ENCODE results near the gene DHCR24.

The DHCR24 gene

DNA sequence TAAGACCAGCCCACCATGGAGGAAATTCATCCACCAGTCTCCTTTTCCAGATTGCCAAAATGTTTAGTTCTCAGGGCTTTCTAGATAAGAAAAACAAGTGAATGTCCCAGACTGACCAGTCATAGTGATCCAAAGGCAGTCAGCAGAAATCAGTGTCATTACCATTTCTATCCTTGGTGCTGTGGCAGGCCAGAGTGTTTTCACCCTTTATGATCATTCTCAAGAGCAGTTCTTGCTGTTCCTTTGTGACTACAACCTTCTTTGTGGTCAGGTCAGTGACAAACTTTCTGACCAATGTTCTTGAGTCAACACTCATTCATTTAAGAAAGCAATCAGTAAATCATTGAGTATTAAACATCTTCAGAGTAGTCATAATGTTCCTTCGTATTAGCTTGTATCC is 7.3 kb upstream of the DHCR24 start:
- no CpG with 5 or more reads among the region's 1 CpG for WGBS (ENCODE audit: extremely low coverage, insufficient coverage, low lambda C conversion rate)

DNA sequence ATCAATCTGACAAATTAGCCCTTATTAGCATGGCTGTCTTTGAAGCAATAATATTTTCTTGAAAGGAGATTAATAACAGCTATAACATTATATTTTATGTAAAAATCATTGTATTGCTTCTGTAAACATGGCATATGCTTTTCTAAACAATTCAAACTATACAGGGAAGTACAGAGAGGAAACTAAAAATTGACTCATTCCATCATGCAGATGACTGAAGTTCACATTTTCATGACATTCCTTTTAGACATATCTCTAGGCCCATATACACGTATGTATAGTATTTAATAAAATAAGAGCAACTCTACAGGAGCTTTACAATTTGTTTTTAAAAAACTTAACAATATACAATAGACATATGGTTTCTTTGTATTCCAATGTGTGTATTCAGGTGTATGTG is 5.6 kb upstream of the DHCR24 start:
- Histone ChIP-seq H2BK120ac (ENCODE audit: low read depth, low read length) (no peak overlapping the region), H3K9ac (ENCODE audit: low read length) (no peak overlapping the region), H3K79me2 (ENCODE audit: control insufficient read depth, insufficient read depth, low read length) (no peaks in the 10 kb centered on the region), H3K79me1 (ENCODE audit: low read length) (no peaks in the 10 kb centered on the region), H2AK5ac (ENCODE audit: low read length) (no peak overlapping the region), H3K27me3 (ENCODE audit: insufficient read depth, low read length, poor library complexity) (no peaks in the 10 kb centered on the region), H2BK15ac (replicated peaks; ENCODE audit: low read depth) (no peak overlapping the region), H3K4me1 (ENCODE audit: control insufficient read depth, low read depth, low read length) (peaks cover 4% of the 10 kb centered on the region), H2BK5ac (ENCODE audit: low read length) (no peak overlapping the region), H3K36me3 (ENCODE audit: control insufficient read depth, insufficient read depth, low read length) (no peaks in the 10 kb centered on the region), H3K23ac (ENCODE audit: low read length) (no peak overlapping the region), H3K27ac (ENCODE audit: low read depth, low read length) (no peak overlapping the region), H3K18ac (ENCODE audit: low read length) (no peak overlapping the region), H3K4me2 (ENCODE audit: low read length) (no peak overlapping the region), H4K8ac (ENCODE audit: low read depth, low read length) (no peak overlapping the region), H3K56ac (ENCODE audit: low read length) (no peak overlapping the region), H3K4me3 (ENCODE audit: low read length) (no peak overlapping the region), H4K5ac (ENCODE audit: low read length) (no peak overlapping the region), H3K4ac (ENCODE audit: low read depth, low read length) (no peak overlapping the region)
- no CpG with 5 or more reads among the region's 1 CpG for WGBS (ENCODE audit: extremely low coverage, insufficient coverage, low lambda C conversion rate)
- no peak for DNase-seq

More for the DNA sequence above, 7.3 kb upstream of the DHCR24 start:
- no peaks in the 10 kb centered on the region for H3K36me3 ChIP-seq (ENCODE audit: control insufficient read depth, insufficient read depth, low read length)
- no peak overlapping the region for H3K23ac ChIP-seq (ENCODE audit: low read length)
- H3K79me1 ChIP-seq (ENCODE audit: low read length): no peaks in the 10 kb centered on the region
- no peak overlapping the region for H3K27ac ChIP-seq (ENCODE audit: low read depth, low read length)
- no peaks in the 10 kb centered on the region for H3K4me1 ChIP-seq (ENCODE audit: control insufficient read depth, low read depth, low read length)
- no peaks in the 10 kb centered on the region for H3K27me3 ChIP-seq (ENCODE audit: insufficient read depth, low read length, poor library complexity)
- no peak overlapping the region for H3K4ac ChIP-seq (ENCODE audit: low read depth, low read length)
- H2AK5ac ChIP-seq (ENCODE audit: low read length): no peak overlapping the region
- H3K4me3 ChIP-seq (ENCODE audit: low read length): no peak overlapping the region
- no peaks in the 10 kb centered on the region for H3K79me2 ChIP-seq (ENCODE audit: control insufficient read depth, insufficient read depth, low read length)
- H3K4me2 ChIP-seq (ENCODE audit: low read length): no peak overlapping the region
- H2BK5ac ChIP-seq (ENCODE audit: low read length): no peak overlapping the region
- no peak overlapping the region for H3K9ac ChIP-seq (ENCODE audit: low read length)
- no peak overlapping the region for H2BK15ac ChIP-seq (replicated peaks; ENCODE audit: low read depth)
- no peak overlapping the region for H2BK120ac ChIP-seq (ENCODE audit: low read depth, low read length)
- DNase-seq: no peak
- H4K8ac ChIP-seq (ENCODE audit: low read depth, low read length): no peak overlapping the region
- H4K5ac ChIP-seq (ENCODE audit: low read length): no peak overlapping the region
- no peak overlapping the region for H3K18ac ChIP-seq (ENCODE audit: low read length)
- H3K56ac ChIP-seq (ENCODE audit: low read length): no peak overlapping the region

DNA sequence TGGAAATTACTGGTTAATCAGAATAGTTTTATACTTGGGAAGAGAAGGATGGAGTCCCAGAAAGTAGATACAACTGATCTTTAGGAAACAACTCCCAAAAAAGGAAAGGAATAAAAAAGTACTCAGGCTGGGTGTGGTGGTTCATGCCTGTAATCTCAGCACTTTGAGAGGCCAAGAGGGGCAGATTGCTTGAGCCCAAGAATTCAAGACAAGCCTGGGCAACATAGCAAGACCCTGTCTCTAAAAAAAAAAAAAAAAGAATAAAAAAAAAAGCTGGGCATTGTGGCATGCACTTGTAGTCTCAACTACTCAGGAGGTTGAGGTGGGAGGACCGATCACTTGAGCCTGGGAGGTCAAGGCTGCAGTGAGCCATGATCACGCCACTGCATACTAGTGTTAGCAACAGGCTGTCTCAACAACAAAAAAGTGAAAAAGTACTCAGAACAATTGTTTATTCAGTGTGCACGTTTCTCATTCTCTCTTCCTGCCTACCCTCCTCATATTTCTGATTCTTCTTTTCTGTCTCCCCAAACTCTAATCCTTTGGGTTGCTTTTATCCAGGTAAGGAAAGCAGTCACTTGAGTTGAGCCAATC is 2.2 kb upstream of the DHCR24 start:
- peaks cover 15% of the 10 kb centered on the region for H3K4me1 ChIP-seq (ENCODE audit: control insufficient read depth, low read depth, low read length)
- no peak overlapping the region for H2AK5ac ChIP-seq (ENCODE audit: low read length)
- H2BK5ac ChIP-seq (ENCODE audit: low read length): no peak overlapping the region
- no peak overlapping the region for H3K4ac ChIP-seq (ENCODE audit: low read depth, low read length)
- no peak overlapping the region for H4K8ac ChIP-seq (ENCODE audit: low read depth, low read length)
- H3K79me1 ChIP-seq (ENCODE audit: low read length): no peaks in the 10 kb centered on the region
- H4K5ac ChIP-seq (ENCODE audit: low read length): no peak overlapping the region
- H3K27ac ChIP-seq (ENCODE audit: low read depth, low read length): no peak overlapping the region
- H2BK120ac ChIP-seq (ENCODE audit: low read depth, low read length): no peak overlapping the region
- H3K23ac ChIP-seq (ENCODE audit: low read length): no peak overlapping the region
- peaks cover 27% of the 10 kb centered on the region for H3K79me2 ChIP-seq (ENCODE audit: control insufficient read depth, insufficient read depth, low read length)
- no peak overlapping the region for H3K4me3 ChIP-seq (ENCODE audit: low read length)
- H3K36me3 ChIP-seq (ENCODE audit: control insufficient read depth, insufficient read depth, low read length): peaks cover 3% of the 10 kb centered on the region
- no peak overlapping the region for H2BK15ac ChIP-seq (replicated peaks; ENCODE audit: low read depth)
- H3K18ac ChIP-seq (ENCODE audit: low read length): no peak overlapping the region
- DNase-seq: no peak
- no CpG with 5 or more reads among the region's 3 CpGs for WGBS (ENCODE audit: extremely low coverage, insufficient coverage, low lambda C conversion rate)
- H3K9ac ChIP-seq (ENCODE audit: low read length): no peak overlapping the region
- H3K4me2 ChIP-seq (ENCODE audit: low read length): no peak overlapping the region
- H3K27me3 ChIP-seq (ENCODE audit: insufficient read depth, low read length, poor library complexity): no peaks in the 10 kb centered on the region
- no peak overlapping the region for H3K56ac ChIP-seq (ENCODE audit: low read length)

DNA sequence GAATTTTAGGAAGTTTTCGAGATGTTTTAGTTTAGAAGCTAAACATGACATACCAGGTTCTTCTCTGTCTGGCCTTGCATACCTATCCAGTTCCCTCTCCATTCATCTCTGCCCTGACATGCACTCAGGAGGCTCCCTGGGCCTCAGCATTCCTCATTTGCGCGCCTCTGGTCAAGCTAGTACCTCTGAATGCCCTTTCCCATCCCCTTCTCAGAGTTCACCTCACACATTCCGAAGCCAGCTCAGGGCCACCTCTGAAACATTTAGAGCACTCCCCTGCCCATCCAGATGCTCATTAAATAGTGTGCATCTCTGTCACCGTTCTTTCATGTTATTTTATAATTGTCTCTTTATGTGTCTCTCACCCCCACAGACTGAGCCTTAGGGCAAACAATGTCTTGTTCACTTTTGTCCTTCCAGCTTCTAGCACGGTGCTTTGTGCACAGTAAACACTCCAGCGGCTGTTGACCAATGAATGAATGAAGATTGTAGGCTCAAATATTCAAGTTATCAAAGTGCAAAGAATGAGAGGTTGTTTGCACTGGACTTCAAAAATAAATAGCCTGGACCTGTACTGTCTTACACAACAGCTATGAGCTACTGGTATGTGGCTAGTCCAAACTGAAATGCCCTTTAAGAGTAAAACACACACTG is 1.2 kb upstream of the DHCR24 start:
- Histone ChIP-seq H3K23ac (ENCODE audit: low read length) (no peak overlapping the region), H3K56ac (ENCODE audit: low read length) (peak overlapping the region; percentile 91), H2BK120ac (ENCODE audit: low read depth, low read length) (no peak overlapping the region), H4K5ac (ENCODE audit: low read length) (no peak overlapping the region), H3K27ac (ENCODE audit: low read depth, low read length) (peak overlapping the region; percentile 62), H3K18ac (ENCODE audit: low read length) (peak overlapping the region; percentile 96), H3K4me2 (ENCODE audit: low read length) (peak overlapping the region; percentile 60), H4K8ac (ENCODE audit: low read depth, low read length) (no peak overlapping the region), H2BK5ac (ENCODE audit: low read length) (no peak overlapping the region), H3K27me3 (ENCODE audit: insufficient read depth, low read length, poor library complexity) (no peaks in the 10 kb centered on the region), H3K4ac (ENCODE audit: low read depth, low read length) (peak overlapping the region; percentile 49), H3K79me1 (ENCODE audit: low read length) (no peaks in the 10 kb centered on the region), H3K4me3 (ENCODE audit: low read length) (no peak overlapping the region), H3K79me2 (ENCODE audit: control insufficient read depth, insufficient read depth, low read length) (peaks cover 38% of the 10 kb centered on the region), H3K4me1 (ENCODE audit: control insufficient read depth, low read depth, low read length) (peaks cover 18% of the 10 kb centered on the region), H3K36me3 (ENCODE audit: control insufficient read depth, insufficient read depth, low read length) (peaks cover 5% of the 10 kb centered on the region), H2BK15ac (replicated peaks; ENCODE audit: low read depth) (no peak overlapping the region), H3K9ac (ENCODE audit: low read length) (peak overlapping the region; percentile 66), H2AK5ac (ENCODE audit: low read length) (no peak overlapping the region)
- no CpG with 5 or more reads among the region's 7 CpGs for WGBS (ENCODE audit: extremely low coverage, insufficient coverage, low lambda C conversion rate)
- peak; percentile 61 for DNase-seq

DNA sequence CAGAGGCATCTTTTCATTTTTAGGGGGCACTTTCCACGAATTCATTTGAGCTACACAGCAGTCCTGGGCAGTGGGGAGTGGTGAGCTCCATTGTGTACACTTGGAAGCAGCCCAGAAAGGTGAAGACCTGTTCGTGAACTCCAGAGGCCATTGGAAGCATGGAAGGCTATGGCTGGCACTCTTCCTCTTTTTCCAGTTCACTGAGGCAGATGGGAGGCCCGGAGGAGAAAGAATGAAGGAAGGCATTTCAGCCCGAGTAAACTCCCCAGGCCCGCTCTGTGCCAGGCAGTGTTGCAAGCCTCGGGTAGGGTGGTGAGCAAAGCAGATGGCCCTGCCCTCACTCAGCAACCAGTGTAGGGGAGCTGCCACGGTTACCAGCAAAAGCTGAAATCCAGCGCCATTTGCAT is 673 bp upstream of the DHCR24 start:
- Histone ChIP-seq H2BK5ac (ENCODE audit: low read length) (peak overlapping the region; percentile 95), H3K56ac (ENCODE audit: low read length) (peak overlapping the region; percentile 91), H4K5ac (ENCODE audit: low read length) (no peak overlapping the region), H3K4ac (ENCODE audit: low read depth, low read length) (peak overlapping the region; percentile 49), H3K79me2 (ENCODE audit: control insufficient read depth, insufficient read depth, low read length) (peaks cover 42% of the 10 kb centered on the region), H4K8ac (ENCODE audit: low read depth, low read length) (peak overlapping the region; percentile 94), H2AK5ac (ENCODE audit: low read length) (no peak overlapping the region), H3K27me3 (ENCODE audit: insufficient read depth, low read length, poor library complexity) (no peaks in the 10 kb centered on the region), H3K27ac (ENCODE audit: low read depth, low read length) (peak overlapping the region; percentile 62), H2BK120ac (ENCODE audit: low read depth, low read length) (peak overlapping the region; percentile 80), H2BK15ac (replicated peaks; ENCODE audit: low read depth) (peak overlapping the region; percentile 10), H3K4me3 (ENCODE audit: low read length) (peak overlapping the region; percentile 12), H3K23ac (ENCODE audit: low read length) (no peak overlapping the region), H3K36me3 (ENCODE audit: control insufficient read depth, insufficient read depth, low read length) (peaks cover 5% of the 10 kb centered on the region), H3K4me1 (ENCODE audit: control insufficient read depth, low read depth, low read length) (peaks cover 18% of the 10 kb centered on the region), H3K79me1 (ENCODE audit: low read length) (no peaks in the 10 kb centered on the region), H3K9ac (ENCODE audit: low read length) (peak overlapping the region; percentile 66), H3K4me2 (ENCODE audit: low read length) (peak overlapping the region; percentile 60), H3K18ac (ENCODE audit: low read length) (peak overlapping the region; percentile 96)
- DNase-seq: peak; percentile 65
- WGBS (ENCODE audit: extremely low coverage, insufficient coverage, low lambda C conversion rate): no CpG with 5 or more reads among the region's 8 CpGs
